DOHH2 (cell line): ENCODE measurements around the gene TNFAIP8L3.

Experiments used
- CTCF ChIP-seq: fragments of 200-600 bp; sonication (generic); IDR thresholded peaks from one replicate; pipeline ENCODE4 v1.5.1; 2014; ENCODE audit warnings: antibody characterized with exemption, mild to moderate bottlenecking, low read depth, low read length; ENCODE audit not compliant: poor library complexity, severe bottlenecking
- EZH2phosphoT487 ChIP-seq: fragments of 200-600 bp; sonication (generic); IDR thresholded peaks from 2 replicates; pipeline ENCODE4 v1.6.1; 2017; ENCODE audit warnings: borderline replicate concordance, mild to moderate bottlenecking, antibody characterized with exemption, low read length, moderate library complexity, mixed read lengths

- TF ChIP-seq CTCF = no peak
- TF ChIP-seq EZH2phosphoT487 = no peak
These were observed 27.2 kb downstream of the TNFAIP8L3 start for GRCh38 chr15:51067510-51067909.
